ENCODE results near the gene CNPY3.
A peak's percentile ranks its signal among the peaks of the same experiment; 100 is the strongest.

CNPY3 gene

DNA sequence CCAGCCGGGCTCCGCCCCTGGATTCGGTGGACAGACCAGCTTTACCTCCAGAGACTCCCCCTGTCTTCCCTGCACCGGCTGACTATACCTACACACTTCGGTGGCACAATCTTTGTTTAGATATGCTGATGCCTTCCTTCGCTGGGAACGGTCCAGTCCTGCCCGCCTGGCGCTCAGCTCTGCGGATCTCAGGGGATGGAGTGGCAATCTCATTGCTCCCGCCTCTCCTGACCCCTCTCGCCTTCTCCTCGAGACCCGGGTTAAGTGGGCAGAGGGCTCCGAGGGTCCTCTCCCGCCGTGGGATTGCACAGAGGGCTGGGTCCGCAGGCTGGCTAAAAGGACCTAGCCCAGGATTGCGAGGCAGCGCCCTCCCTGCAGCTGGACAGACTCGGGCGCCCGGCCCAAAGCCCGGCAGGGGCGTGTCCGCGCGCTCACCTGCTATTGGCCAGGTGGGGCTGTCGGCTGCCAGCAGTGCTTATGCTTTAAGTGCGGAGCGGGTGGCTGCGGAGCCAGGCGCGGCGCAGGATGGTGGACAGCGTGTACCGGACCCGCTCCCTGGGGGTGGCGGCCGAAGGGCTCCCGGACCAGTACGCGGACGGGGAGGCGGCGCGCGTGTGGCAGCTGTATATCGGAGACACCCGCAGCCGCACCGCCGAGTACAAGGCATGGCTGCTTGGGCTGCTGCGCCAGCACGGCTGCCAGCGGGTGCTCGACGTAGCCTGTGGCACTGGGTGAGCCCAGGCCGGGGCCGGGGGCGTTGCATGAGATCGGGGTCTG lies 31.2 kb downstream of the CNPY3 start, which contains the start of gene GNMT:
Gene GNMT, plus strand, starts transcription at position 512 of the 777 bp plus-strand sequence. Its CDS starts 14 bp downstream, at position 526.
- no peak for DNase-seq (ENCODE audit: low read depth)

- no peak for DNase-seq (ENCODE audit: low read depth)
Observed at GRCh38 chr6:42961020-42961470, 31.8 kb downstream of the CNPY3 start.

DNA sequence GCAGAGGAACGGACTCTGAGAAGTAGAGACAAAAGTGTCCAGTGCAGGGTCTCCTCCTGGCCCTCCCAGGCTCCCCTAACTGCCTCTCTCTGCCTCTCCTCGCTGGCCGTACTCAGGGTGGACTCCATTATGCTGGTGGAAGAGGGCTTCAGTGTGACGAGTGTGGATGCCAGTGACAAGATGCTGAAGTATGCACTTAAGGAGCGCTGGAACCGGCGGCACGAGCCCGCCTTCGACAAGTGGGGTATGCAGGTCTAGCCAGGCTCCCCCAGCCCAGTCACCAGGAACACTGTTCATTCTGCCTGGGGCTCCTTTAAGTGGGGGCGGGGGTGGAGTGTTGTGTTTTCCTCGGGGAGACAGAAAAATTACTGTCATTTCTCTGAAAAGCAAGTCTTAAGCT lies 32.8 kb downstream of the CNPY3 start:
- no peak for DNase-seq (ENCODE audit: low read depth)

DNA sequence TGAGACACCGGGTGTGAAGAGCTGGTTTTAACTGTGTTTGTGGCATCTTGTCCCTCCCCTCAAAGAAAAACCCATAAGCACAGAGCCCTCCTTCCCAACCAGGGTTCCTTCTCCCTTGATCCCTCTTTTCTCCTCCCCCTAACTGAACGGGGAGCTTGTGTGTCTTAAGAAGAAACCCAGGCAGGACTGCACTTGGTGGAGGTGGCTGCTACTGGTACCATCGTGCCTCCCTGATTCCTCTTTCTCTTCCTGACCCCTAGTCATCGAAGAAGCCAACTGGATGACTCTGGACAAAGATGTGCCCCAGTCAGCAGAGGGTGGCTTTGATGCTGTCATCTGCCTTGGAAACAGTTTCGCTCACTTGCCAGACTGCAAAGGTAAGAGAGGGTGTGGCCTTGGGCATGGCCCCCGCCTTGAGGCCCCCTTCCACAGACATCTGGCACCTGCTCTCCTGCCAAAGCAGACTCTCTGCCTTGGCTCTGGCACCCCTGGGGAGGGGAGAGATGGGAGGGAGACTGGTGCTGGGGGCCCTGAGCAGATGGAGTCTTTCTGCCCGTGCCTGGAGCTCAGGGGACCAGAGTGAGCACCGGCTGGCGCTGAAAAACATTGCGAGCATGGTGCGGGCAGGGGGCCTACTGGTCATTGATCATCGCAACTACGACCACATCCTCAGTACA lies 33.4 kb downstream of the CNPY3 start:
- DNase-seq (ENCODE audit: low read depth), result no peak

GRCh38 chr6:42963179-42963854 lies 34.0 kb downstream of the CNPY3 start:
- no peak for DNase-seq (ENCODE audit: low read depth)

GRCh38 chr6:42963855-42964605 lies 34.8 kb downstream of the CNPY3 start:
- DNase-seq (ENCODE audit: low read depth), result peak; percentile 65

DNA sequence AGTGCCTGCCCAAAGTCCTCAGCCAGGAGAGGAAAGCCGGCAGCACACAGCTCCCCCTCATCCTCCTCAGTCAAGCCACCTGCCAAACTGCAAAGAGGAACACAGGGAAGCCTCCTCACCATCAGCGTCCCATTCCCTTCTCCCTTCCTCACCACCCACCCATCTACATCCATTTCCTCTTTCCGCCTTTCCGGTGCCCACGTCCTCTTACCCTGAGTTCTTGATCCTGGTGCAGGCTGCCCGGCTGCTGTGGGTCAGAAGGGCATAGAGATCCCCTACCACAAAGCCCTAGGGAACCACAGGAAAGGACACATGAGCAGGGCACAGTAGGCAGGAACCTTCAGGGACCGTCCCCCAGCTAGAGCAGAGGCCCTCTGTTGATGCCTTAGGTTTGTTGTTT lies 37.3 kb downstream of the CNPY3 start:
- DNase-seq (ENCODE audit: low read depth), result no peak

DNA sequence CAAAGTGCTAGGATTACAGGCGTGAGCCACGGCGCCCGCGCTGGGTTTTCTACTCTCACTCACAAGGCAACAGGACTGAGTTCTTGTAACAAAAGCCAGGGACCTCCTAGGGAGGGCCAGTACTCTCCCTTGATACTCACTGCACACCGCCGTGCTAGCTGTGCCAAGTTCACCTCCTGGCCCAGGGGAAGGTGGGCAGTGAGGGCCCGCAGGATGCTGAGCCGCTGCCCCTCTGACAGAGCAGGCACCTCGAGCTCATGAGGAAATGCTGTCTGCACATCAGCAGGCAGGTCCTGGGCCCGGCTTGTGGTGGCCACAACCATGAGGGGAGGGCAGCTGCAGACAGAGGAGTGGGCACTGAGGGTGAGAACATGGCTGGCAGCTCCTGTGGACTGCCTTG lies 37.9 kb downstream of the CNPY3 start:
- DNase-seq (ENCODE audit: low read depth), result no peak

DNA sequence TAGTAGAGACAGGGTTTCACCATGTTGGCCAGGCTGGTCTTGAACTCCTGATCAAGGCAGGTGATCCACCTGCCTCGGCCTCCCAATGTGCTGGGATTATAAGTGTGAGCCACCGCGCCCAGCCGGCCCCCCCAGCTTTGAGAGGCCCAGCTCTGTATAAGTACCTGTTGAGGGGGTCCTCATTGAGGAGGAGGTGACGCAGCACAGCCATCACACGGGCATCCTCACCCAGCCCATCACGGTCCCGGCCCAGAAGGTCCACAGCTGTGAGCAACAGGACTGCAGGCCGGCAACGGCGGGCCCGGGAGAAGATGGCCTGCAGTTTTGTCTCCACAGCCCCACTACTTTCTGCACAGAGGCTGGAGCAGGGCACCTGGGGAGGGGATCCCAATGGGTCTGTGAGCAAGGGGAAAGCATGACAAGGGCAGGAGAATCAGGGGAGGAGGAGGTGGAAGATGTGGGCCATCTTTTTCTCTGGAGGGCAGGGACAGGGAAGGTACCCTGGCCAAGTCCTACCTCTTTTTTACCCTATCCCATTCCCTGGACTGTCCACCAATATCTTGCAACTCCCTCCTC lies 38.9 kb downstream of the CNPY3 start:
- DNase-seq (ENCODE audit: low read depth), result no peak

DNA sequence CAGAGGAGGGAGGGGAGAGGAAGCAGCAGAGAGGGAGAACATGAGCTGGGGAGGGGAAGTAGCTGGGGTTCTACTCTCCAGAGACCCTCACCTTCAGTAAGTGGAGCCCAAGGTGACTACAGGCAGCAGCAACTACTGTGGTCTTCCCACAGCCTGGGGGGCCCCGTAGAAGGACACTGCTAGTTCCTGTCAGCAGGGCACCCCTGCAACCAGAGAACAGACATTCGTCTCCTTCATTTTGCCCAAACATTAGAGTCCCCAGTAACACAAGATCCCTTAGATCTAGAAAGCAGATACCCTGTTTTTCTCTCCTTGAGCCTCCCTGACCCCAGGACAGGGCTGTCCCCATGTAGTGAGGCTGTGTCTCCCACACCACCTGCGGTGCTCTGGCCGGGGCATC lies 39.5 kb downstream of the CNPY3 start:
- DNase-seq (ENCODE audit: low read depth), result no peak

DNA sequence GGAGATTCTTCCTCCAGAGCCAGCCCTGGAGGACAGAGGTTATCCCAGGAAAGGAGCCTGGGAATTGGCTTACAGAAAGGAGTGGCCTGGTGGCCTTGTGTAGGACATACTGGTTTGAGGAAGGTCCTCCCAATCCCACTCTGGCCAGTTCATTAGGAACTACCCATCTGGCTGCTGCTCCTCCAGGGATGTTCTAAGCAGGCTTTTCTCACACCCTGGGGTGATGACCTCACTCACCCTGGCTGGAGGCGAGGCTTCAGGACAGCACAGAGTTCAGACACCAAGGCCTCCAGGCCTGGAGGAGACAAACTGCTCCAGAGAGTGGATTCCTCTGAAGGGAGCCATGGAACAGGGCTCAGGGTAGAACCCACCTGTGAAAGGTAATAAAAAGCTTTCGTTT lies 40.2 kb downstream of the CNPY3 start:
- no peak for DNase-seq (ENCODE audit: low read depth)

- no peak for DNase-seq (ENCODE audit: low read depth)
Observed at GRCh38 chr6:42969934-42970333, 40.7 kb downstream of the CNPY3 start.

GRCh38 chr6:42970871-42971612 lies 41.8 kb downstream of the CNPY3 start:
- DNase-seq (ENCODE audit: low read depth), result peak; percentile 41

DNA sequence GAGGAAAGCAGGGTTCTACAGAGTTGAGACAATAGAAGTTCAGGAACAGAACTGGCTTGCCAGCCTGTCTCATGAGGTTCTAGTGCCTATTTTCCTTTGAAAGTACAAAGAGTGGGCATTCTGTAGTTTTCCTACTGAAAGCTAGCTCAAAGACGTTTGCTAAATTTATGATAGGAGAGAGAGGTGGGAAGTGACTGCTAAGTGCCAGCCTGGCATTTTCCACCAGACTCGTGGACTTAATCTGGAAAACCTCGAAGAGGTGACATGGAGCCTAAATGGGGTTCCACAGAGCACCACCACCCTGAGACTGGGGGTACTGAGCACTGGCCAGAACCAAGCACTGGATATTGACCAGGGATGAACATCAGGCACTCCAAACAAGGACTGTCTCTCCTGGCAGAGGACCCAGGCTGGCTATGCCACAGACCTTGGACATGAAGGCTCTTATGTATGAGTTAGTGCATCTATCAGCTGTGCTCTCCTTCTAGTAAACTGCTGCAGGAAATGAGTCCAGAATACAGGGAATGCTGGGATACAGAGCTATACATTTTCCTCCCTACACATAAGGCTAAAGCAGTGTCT lies 42.6 kb downstream of the CNPY3 start:
- no peak for DNase-seq (ENCODE audit: low read depth)

GRCh38 chr6:42973926-42974325 lies 44.6 kb downstream of the CNPY3 start:
- DNase-seq (ENCODE audit: low read depth), result no peak

- DNase-seq (ENCODE audit: low read depth), result no peak
Observed at GRCh38 chr6:42974919-42975505, 45.7 kb downstream of the CNPY3 start.

- peak; percentile 27 for DNase-seq (ENCODE audit: low read depth)
Observed at GRCh38 chr6:42978487-42978838, 49.2 kb downstream of the CNPY3 start.

- peak; percentile 59 for DNase-seq (ENCODE audit: low read depth)
Observed at GRCh38 chr6:42978839-42979522, 49.7 kb downstream of the CNPY3 start, which contains the start of gene PEX6. Gene PEX6 (minus strand): TSS chr6:42979181. CDS start chr6:42979150, 31 bp downstream.

DNA sequence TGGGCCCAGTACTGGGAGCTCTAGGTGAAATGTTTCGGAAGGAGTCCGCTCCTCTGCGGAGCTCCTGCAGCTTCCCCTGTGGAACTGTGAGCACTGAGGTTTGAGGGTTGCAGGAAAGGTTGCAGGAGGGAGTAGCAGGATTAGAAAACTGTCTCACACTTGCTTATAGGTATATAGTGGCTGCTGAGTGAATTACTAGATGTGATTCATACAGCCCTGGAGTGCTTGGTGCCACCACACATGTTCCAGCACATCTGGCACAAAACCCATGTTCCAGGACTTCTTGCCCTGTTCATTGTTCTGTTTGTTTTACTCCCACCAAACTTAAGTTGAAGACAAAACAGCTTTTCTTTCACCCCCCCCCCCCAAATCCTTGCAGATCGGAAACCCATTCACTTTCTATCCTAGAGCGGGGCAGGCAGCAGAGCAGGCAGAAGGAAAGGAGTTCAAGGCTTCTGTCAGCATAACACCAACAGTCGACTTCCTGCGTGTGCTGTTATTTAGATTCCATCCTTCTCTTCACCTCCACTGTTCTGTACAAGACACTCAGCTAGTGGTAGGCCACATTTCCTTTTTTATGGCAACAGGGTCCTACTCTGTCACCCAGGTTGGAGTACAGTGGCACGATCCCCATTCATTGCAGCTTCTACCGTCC lies 50.4 kb downstream of the CNPY3 start:
- peak; percentile 49 for DNase-seq (ENCODE audit: low read depth)

Data from amniotic epithelial cell (primary cell).